HepG2 (cell line): Measurements from ENCODE around the gene BAZ1A. TPM values are rescaled to one million over a fixed set of nuclear protein-coding genes. Genes with fewer than 3 reads are reported as not detected.

Experiments used
- ATF7-NPFF ChIP-seq: sonication (generic); formaldehyde crosslinking; IDR thresholded peaks from 2 replicates; pipeline ENCODE4 v1.8.1; 2023; ENCODE audit warnings: mild to moderate bottlenecking, low read depth, missing genetic modification reagents, moderate library complexity
- EED ChIP-seq: sonication (generic); formaldehyde crosslinking; IDR thresholded peaks from 2 replicates; pipeline ENCODE4 v1.5.0; 2020; ENCODE audit warnings: mild to moderate bottlenecking, missing genetic modification reagents
- FOXC1 ChIP-seq: sonication (generic); formaldehyde crosslinking; IDR thresholded peaks from 2 replicates; pipeline ENCODE4 v1.8.0; 2022; ENCODE audit warnings: mild to moderate bottlenecking, missing genetic modification reagents, borderline replicate concordance
- HES4 ChIP-seq: sonication (generic); formaldehyde crosslinking; IDR thresholded peaks from 2 replicates; pipeline ENCODE4 v1.9.0; 2021; ENCODE audit warnings: mild to moderate bottlenecking, missing genetic modification reagents, borderline replicate concordance
- MXI1 ChIP-seq: IDR thresholded peaks from 3 replicates; pipeline ENCODE4 v1.6.1; 2012; ENCODE audit warnings: low read depth, low read length, inconsistent platforms, borderline replicate concordance
- NKX3-1 ChIP-seq: sonication (generic); formaldehyde crosslinking; IDR thresholded peaks from 2 replicates; pipeline ENCODE4 v1.5.0; 2020; ENCODE audit warnings: missing genetic modification reagents
- NRL ChIP-seq: sonication (generic); formaldehyde crosslinking; IDR thresholded peaks from 2 replicates; pipeline ENCODE4 v1.5.0; 2020; ENCODE audit warnings: missing genetic modification reagents, mild to moderate bottlenecking, moderate library complexity, borderline replicate concordance
- SKI ChIP-seq: fragments of 450-650 bp; IDR thresholded peaks from one replicate; pipeline ENCODE4 v1.6.1; 2018; ENCODE audit warnings: mild to moderate bottlenecking; ENCODE audit not compliant: partially characterized antibody
- SMC3 ChIP-seq: IDR thresholded peaks from 2 replicates; pipeline ENCODE4 v1.6.1; 2011; ENCODE audit warnings: low read length, improper control_type of control experiment
- STAT5B ChIP-seq: sonication (generic); formaldehyde crosslinking; IDR thresholded peaks from 2 replicates; pipeline ENCODE4 v1.4.0; 2020; ENCODE audit warnings: missing genetic modification reagents
- WIZ ChIP-seq: sonication (generic); formaldehyde crosslinking; IDR thresholded peaks from 2 replicates; pipeline ENCODE4 v1.5.1; 2020; ENCODE audit warnings: mild to moderate bottlenecking, missing genetic modification reagents
- ZNF20 ChIP-seq: sonication (generic); formaldehyde crosslinking; IDR thresholded peaks from 2 replicates; pipeline ENCODE4 v1.4.0; 2020; ENCODE audit warnings: mild to moderate bottlenecking, moderate library complexity, missing genetic modification reagents
- ZNF329 ChIP-seq: sonication (generic); formaldehyde crosslinking; IDR thresholded peaks from 2 replicates; pipeline ENCODE4 v1.9.0; 2021; ENCODE audit warnings: low read depth, mild to moderate bottlenecking, missing genetic modification reagents
- ZNF331 ChIP-seq: sonication (generic); formaldehyde crosslinking; IDR thresholded peaks from 2 replicates; pipeline ENCODE4 v1.4.0; 2020; ENCODE audit warnings: missing genetic modification reagents
- ZNF552 ChIP-seq: sonication (generic); formaldehyde crosslinking; IDR thresholded peaks from 2 replicates; pipeline ENCODE4 v1.9.0; 2022; ENCODE audit warnings: missing genetic modification reagents, mild to moderate bottlenecking, borderline replicate concordance
- polyA plus RNA-seq, 8 experiments: library from polyadenylated mRNA; depleted of rRNA in 3 of 8; stranded (reverse) in 7 of 8; unstranded in 1 of 8; fragments of >200 nt; fragmentation: Illumina TruSeq in 4 of 8; extraction: Trizol in 4 of 8; gene quantifications; 2 replicates each; pipeline versions ENCODE4 v1.2.1 to v1.2.3, GENCODE V29; 2011 to 2016; ENCODE audit warnings: low read depth in 4 of 8, missing spikeins in 1 of 8, mixed read lengths in 1 of 8; ENCODE audit not compliant: insufficient read depth in 1 of 8
- total RNA-seq, 5 experiments: library from RNA; depleted of rRNA; stranded (reverse); fragments of >200 nt; fragmentation: Illumina TruSeq; extraction: Trizol; gene quantifications; 2 replicates each; pipeline ENCODE4 v1.2.3, GENCODE V29; 2016; ENCODE audit warnings: low read depth in 1 of 5
- TF ChIP-seq, protein P1 (sequence below): sonication (generic); formaldehyde crosslinking; IDR thresholded peaks from 2 replicates; pipeline ENCODE4 v1.4.0; 2020; ENCODE audit warnings: missing genetic modification reagents
- TF ChIP-seq, protein P2 (sequence below): IDR thresholded peaks from 2 replicates; pipeline ENCODE4 v1.6.1; 2016
- TF ChIP-seq, protein P3 (sequence below): sonication (generic); formaldehyde crosslinking; IDR thresholded peaks from 2 replicates; pipeline ENCODE4 v1.4.0; 2020; ENCODE audit warnings: missing genetic modification reagents

BAZ1A gene
- total and polyA plus RNA-seq, 2 of the 13 experiments (the other 11 are each of a cell fraction or from before 2014, with no cell fraction given): 20.9 to 56.8 TPM

DNA sequence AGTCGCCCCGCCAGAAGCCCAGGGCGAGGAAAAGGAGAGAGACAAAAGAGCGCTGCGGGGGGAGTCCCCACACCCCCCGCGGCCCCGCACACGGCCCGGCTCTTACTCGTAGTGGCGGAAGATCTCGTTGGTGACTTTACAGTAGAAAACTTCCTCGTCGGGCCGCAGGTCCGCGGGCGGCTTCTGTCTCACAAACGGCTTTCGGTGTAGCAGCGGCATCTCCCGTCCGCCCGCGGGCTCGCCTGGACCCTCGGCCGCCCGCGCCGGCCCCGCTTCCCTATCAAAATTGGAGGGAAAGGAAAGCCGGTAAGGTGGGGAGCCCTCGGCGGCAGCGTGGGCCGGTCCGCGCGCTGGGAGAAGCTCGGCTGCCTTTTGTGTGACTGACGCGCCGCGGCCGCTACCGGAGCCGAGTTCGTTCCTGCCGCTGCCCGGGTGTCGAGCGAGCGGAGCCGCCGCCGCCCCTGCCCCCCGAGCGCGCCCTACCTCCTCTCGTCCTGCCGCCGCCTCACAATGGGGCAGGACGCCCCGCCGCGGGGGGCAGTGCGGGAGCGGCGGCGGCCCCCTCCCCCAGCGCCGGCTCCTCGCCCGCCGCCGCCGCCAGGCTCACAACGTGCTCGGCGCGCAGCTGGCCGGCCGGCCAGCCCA is 652 bp downstream of the BAZ1A start (continued):
- TF ChIP-seq FOXC1 (CRISPR knock-in tag) (peak; percentile 12; the same call in 1 of the 2 replicates), WIZ (CRISPR knock-in tag) (0 out of 2 replicates have a peak, but pooled peaks have one; percentile 22), STAT5B (CRISPR knock-in tag) (no peak), SMC3 (no peak; the same call in 1 of the 2 replicates), ZNF20 (CRISPR knock-in tag) (peak; percentile 94), EED (CRISPR knock-in tag) (no peak), MXI1 (peak; percentile 8; the same call in 1 of the 3 replicates), HES4 (CRISPR knock-in tag) (peak; percentile 53), ZNF331 (CRISPR knock-in tag) (0 out of 2 replicates have a peak, but pooled peaks have one; percentile 26), NKX3-1 (CRISPR knock-in tag) (peak; percentile 11; the same call in 1 of the 2 replicates), NRL (CRISPR knock-in tag) (0 out of 2 replicates have a peak, but pooled peaks have one; percentile 4), ZNF552 (CRISPR knock-in tag) (peak; percentile 75; the same call in 1 of the 2 replicates), ATF7-NPFF (CRISPR knock-in tag) (peak; percentile 47), SKI (peak; percentile 75), ZNF329 (CRISPR knock-in tag) (peak; percentile 64; the same call in 1 of the 2 replicates)
- TF ChIP-seq, protein P1, sequence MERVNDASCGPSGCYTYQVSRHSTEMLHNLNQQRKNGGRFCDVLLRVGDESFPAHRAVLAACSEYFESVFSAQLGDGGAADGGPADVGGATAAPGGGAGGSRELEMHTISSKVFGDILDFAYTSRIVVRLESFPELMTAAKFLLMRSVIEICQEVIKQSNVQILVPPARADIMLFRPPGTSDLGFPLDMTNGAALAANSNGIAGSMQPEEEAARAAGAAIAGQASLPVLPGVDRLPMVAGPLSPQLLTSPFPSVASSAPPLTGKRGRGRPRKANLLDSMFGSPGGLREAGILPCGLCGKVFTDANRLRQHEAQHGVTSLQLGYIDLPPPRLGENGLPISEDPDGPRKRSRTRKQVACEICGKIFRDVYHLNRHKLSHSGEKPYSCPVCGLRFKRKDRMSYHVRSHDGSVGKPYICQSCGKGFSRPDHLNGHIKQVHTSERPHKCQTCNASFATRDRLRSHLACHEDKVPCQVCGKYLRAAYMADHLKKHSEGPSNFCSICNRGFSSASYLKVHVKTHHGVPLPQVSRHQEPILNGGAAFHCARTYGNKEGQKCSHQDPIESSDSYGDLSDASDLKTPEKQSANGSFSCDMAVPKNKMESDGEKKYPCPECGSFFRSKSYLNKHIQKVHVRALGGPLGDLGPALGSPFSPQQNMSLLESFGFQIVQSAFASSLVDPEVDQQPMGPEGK (CRISPR knock-in tag): peak; percentile 90
- TF ChIP-seq, protein P2, sequence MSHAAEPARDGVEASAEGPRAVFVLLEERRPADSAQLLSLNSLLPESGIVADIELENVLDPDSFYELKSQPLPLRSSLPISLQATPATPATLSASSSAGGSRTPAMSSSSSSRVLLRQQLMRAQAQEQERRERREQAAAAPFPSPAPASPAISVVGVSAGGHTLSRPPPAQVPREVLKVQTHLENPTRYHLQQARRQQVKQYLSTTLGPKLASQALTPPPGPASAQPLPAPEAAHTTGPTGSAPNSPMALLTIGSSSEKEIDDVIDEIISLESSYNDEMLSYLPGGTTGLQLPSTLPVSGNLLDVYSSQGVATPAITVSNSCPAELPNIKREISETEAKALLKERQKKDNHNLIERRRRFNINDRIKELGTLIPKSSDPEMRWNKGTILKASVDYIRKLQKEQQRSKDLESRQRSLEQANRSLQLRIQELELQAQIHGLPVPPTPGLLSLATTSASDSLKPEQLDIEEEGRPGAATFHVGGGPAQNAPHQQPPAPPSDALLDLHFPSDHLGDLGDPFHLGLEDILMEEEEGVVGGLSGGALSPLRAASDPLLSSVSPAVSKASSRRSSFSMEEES (CRISPR knock-in tag): 0 out of 2 replicates have a peak, but pooled peaks have one; percentile 4
- TF ChIP-seq, protein P3, sequence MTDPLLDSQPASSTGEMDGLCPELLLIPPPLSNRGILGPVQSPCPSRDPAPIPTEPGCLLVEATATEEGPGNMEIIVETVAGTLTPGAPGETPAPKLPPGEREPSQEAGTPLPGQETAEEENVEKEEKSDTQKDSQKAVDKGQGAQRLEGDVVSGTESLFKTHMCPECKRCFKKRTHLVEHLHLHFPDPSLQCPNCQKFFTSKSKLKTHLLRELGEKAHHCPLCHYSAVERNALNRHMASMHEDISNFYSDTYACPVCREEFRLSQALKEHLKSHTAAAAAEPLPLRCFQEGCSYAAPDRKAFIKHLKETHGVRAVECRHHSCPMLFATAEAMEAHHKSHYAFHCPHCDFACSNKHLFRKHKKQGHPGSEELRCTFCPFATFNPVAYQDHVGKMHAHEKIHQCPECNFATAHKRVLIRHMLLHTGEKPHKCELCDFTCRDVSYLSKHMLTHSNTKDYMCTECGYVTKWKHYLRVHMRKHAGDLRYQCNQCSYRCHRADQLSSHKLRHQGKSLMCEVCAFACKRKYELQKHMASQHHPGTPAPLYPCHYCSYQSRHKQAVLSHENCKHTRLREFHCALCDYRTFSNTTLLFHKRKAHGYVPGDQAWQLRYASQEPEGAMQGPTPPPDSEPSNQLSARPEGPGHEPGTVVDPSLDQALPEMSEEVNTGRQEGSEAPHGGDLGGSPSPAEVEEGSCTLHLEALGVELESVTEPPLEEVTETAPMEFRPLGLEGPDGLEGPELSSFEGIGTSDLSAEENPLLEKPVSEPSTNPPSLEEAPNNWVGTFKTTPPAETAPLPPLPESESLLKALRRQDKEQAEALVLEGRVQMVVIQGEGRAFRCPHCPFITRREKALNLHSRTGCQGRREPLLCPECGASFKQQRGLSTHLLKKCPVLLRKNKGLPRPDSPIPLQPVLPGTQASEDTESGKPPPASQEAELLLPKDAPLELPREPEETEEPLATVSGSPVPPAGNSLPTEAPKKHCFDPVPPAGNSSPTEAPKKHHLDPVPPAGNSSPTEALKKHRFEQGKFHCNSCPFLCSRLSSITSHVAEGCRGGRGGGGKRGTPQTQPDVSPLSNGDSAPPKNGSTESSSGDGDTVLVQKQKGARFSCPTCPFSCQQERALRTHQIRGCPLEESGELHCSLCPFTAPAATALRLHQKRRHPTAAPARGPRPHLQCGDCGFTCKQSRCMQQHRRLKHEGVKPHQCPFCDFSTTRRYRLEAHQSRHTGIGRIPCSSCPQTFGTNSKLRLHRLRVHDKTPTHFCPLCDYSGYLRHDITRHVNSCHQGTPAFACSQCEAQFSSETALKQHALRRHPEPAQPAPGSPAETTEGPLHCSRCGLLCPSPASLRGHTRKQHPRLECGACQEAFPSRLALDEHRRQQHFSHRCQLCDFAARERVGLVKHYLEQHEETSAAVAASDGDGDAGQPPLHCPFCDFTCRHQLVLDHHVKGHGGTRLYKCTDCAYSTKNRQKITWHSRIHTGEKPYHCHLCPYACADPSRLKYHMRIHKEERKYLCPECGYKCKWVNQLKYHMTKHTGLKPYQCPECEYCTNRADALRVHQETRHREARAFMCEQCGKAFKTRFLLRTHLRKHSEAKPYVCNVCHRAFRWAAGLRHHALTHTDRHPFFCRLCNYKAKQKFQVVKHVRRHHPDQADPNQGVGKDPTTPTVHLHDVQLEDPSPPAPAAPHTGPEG (CRISPR knock-in tag): peak; percentile 83; the same call in 1 of the 2 replicates
